ENCODE measurements around the gene CLK3.

DNA sequence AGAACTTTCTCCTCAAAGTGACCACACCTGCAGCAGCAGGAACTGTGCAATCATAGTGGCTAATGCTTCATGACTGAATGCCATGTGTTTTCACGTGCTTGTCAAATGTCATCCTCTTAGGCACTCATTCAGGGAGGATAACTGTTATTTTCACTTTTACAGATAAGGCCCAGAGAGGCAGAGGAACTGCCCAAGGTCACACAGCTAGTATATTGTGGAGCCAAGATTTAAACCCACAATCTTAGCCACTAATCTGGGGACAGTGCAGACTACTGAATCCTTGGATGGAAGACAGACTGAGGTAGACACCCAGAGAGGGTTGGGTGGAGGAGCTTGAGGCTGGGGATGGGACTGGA lies 9.9 kb upstream of the CLK3 start:
- TF ChIP-seq, protein P1, sequence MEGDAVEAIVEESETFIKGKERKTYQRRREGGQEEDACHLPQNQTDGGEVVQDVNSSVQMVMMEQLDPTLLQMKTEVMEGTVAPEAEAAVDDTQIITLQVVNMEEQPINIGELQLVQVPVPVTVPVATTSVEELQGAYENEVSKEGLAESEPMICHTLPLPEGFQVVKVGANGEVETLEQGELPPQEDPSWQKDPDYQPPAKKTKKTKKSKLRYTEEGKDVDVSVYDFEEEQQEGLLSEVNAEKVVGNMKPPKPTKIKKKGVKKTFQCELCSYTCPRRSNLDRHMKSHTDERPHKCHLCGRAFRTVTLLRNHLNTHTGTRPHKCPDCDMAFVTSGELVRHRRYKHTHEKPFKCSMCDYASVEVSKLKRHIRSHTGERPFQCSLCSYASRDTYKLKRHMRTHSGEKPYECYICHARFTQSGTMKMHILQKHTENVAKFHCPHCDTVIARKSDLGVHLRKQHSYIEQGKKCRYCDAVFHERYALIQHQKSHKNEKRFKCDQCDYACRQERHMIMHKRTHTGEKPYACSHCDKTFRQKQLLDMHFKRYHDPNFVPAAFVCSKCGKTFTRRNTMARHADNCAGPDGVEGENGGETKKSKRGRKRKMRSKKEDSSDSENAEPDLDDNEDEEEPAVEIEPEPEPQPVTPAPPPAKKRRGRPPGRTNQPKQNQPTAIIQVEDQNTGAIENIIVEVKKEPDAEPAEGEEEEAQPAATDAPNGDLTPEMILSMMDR (IDR thresholded peaks at IDR 0.05): no peak
- no peak for TF ChIP-seq POLR2A (IDR thresholded peaks at IDR 0.05)
- TF ChIP-seq POLR2AphosphoS5 (IDR thresholded peaks at IDR 0.05): no peak
